Measurements from ENCODE around the gene RNF17. TPM values are rescaled to one million over a fixed set of nuclear protein-coding genes. Genes with fewer than 3 reads are reported as not detected.

Gene RNF17
- total RNA-seq, 1 donor from 2014 or later, result not detected

GRCh38 chr13:24865163-24865953, 101.4 kb downstream of the RNF17 start:
- Mint-ChIP-seq H3K36me3 (ENCODE audit: low read depth, unreplicated experiment) (no peaks in the 10 kb centered on the region), H3K27me3 (ENCODE audit: low read depth, unreplicated experiment) (no peaks in the 10 kb centered on the region), H3K4me3 (ENCODE audit: unreplicated experiment) (no peak overlapping the region), H3K9me3 (ENCODE audit: unreplicated experiment) (no peaks in the 10 kb centered on the region), H3K27ac (ENCODE audit: unreplicated experiment) (no peak overlapping the region), H3K4me1 (ENCODE audit: low read depth, unreplicated experiment) (peaks cover 2% of the 10 kb centered on the region)
- DNase-seq (ENCODE audit: low read depth) (no peak), FAIRE-seq (no peak)
- Histone ChIP-seq H3K4me2 (ENCODE audit: low read length) (no peak overlapping the region), H3K9ac (ENCODE audit: low read length) (no peak overlapping the region), H3K27me3 (ENCODE audit: insufficient read depth, low read length) (no peaks in the 10 kb centered on the region), H2AFZ (ENCODE audit: low read depth, low read length) (no peak overlapping the region), H3K4me1 (ENCODE audit: insufficient read depth, low read length) (no peaks in the 10 kb centered on the region), H3K27ac (ENCODE audit: low read depth, low read length) (no peak overlapping the region), H3K4me3 (ENCODE audit: insufficient read depth, low read depth, low read length) (no peak overlapping the region), H3K79me2 (ENCODE audit: insufficient read depth, low read length) (no peaks in the 10 kb centered on the region), H3K36me3 (ENCODE audit: insufficient read depth, low read length) (no peaks in the 10 kb centered on the region), H3K9me3 (ENCODE audit: insufficient read depth, low read depth, low read length) (no peaks in the 10 kb centered on the region), H4K20me1 (ENCODE audit: insufficient read depth, low read length) (no peaks in the 10 kb centered on the region)
- TF ChIP-seq CTCF (IDR thresholded peaks at IDR 0.05; ENCODE audit: insufficient read depth, low read depth, low read length) (no peak), EZH2 (IDR thresholded peaks at IDR 0.05; ENCODE audit: insufficient read depth, low read length) (no peak)

- FAIRE-seq, result no peak
- H3K36me3 ChIP-seq (ENCODE audit: insufficient read depth, low read length), result no peaks in the 10 kb centered on the region
- H3K27ac Mint-ChIP-seq (ENCODE audit: unreplicated experiment), result no peak overlapping the region
Measured at GRCh38 chr13:24866488-24866887, 102.5 kb downstream of the RNF17 start.

More at GRCh38 chr13:24866488-24866887, 102.5 kb downstream of the RNF17 start:
- H3K4me3 Mint-ChIP-seq (ENCODE audit: unreplicated experiment), result no peak overlapping the region
- H3K36me3 Mint-ChIP-seq (ENCODE audit: low read depth, unreplicated experiment), result no peaks in the 10 kb centered on the region
- no peak overlapping the region for H3K4me3 ChIP-seq (ENCODE audit: insufficient read depth, low read depth, low read length)
- no peak overlapping the region for H3K27ac ChIP-seq (ENCODE audit: low read depth, low read length)
- no peaks in the 10 kb centered on the region for H4K20me1 ChIP-seq (ENCODE audit: insufficient read depth, low read length)
- no peak overlapping the region for H3K9ac ChIP-seq (ENCODE audit: low read length)
- no peaks in the 10 kb centered on the region for H3K9me3 Mint-ChIP-seq (ENCODE audit: unreplicated experiment)
- H3K79me2 ChIP-seq (ENCODE audit: insufficient read depth, low read length), result no peaks in the 10 kb centered on the region
- no peak for DNase-seq (ENCODE audit: low read depth)
- peaks cover 2% of the 10 kb centered on the region for H3K4me1 Mint-ChIP-seq (ENCODE audit: low read depth, unreplicated experiment)
- no peaks in the 10 kb centered on the region for H3K4me1 ChIP-seq (ENCODE audit: insufficient read depth, low read length)
- no peaks in the 10 kb centered on the region for H3K27me3 Mint-ChIP-seq (ENCODE audit: low read depth, unreplicated experiment)
- no peaks in the 10 kb centered on the region for H3K27me3 ChIP-seq (ENCODE audit: insufficient read depth, low read length)
- TF ChIP-seq EZH2 (IDR thresholded peaks at IDR 0.05; ENCODE audit: insufficient read depth, low read length) (no peak), CTCF (IDR thresholded peaks at IDR 0.05; ENCODE audit: insufficient read depth, low read depth, low read length) (no peak)
- H3K4me2 ChIP-seq (ENCODE audit: low read length), result no peak overlapping the region
- H3K9me3 ChIP-seq (ENCODE audit: insufficient read depth, low read depth, low read length), result no peaks in the 10 kb centered on the region
- H2AFZ ChIP-seq (ENCODE audit: low read depth, low read length), result no peak overlapping the region

Data from astrocyte (in vitro differentiated cells and primary cell).